Measurements from ENCODE around the gene STAM. TPM values are rescaled to one million over a fixed set of nuclear protein-coding genes. Genes with fewer than 3 reads are reported as not detected.
A peak's percentile ranks its signal among the peaks of the same experiment; 100 is the strongest.

The STAM gene
- total and polyA plus RNA-seq, 9 of the 15 experiments (the other 6 are each of a cell fraction or from before 2014, with no cell fraction given): 13.8 to 33.5 (median 26.4) TPM

GRCh38 chr10:17742918-17743317 is 99.0 kb downstream of the STAM start (continued):
- TF ChIP-seq NFYB (IDR thresholded peaks at IDR 0.05; ENCODE audit: extremely low read depth, insufficient read length) (no peak), RFX7 (CRISPR knock-in tag; IDR thresholded peaks at IDR 0.05) (no peak), HNRNPLL (IDR thresholded peaks at IDR 0.05; ENCODE audit: low read depth, low read length, poor library complexity, severe bottlenecking) (peak; percentile 51), TFAM (CRISPR knock-in tag; conservative IDR thresholded peaks at IDR 0.05) (no peak), ILK (tag; IDR thresholded peaks at IDR 0.05; ENCODE audit: borderline replicate concordance, low read depth) (no peak), ZC3H11A (IDR thresholded peaks at IDR 0.05; ENCODE audit: low read depth, low read length) (no peak), RAD21 (CRISPR knock-in tag; conservative IDR thresholded peaks at IDR 0.05 in 1 of 2, IDR thresholded peaks at IDR 0.05 in 1 of 2) (peak; percentile 64 to 72), C11orf30 (IDR thresholded peaks at IDR 0.05; ENCODE audit: low read depth) (no peak), ETV6 (IDR thresholded peaks at IDR 0.05; ENCODE audit: borderline replicate concordance in 1 of 2, low read depth in 2 of 2, low read length in 1 of 2) (no peak), ETV6 (CRISPR knock-in tag; IDR thresholded peaks at IDR 0.05; ENCODE audit: borderline replicate concordance) (no peak), FUS (optimal IDR thresholded peaks at IDR 0.05; ENCODE audit: low read depth, low read length) (no peak), TFAP4 (CRISPR knock-in tag; IDR thresholded peaks at IDR 0.05; ENCODE audit: borderline replicate concordance) (no peak), ELK1 (CRISPR knock-in tag; IDR thresholded peaks at IDR 0.05) (no peak), ZNF316 (IDR thresholded peaks at IDR 0.05) (peak; percentile 43; the same call in 1 of the 2 replicates), FOXK2 (conservative IDR thresholded peaks at IDR 0.05 in 1 of 2, IDR thresholded peaks at IDR 0.05 in 1 of 2; ENCODE audit: low read depth in 2 of 2) (0 out of 4 replicates have a peak, but pooled peaks of 1 of the 2 experiments have one; percentile 15), ATF7 (IDR thresholded peaks at IDR 0.05) (peak; percentile 27; the same call in 1 of the 2 replicates), ZNF384 (IDR thresholded peaks at IDR 0.05; ENCODE audit: low read depth, low read length) (peak; percentile 96), CC2D1A (IDR thresholded peaks at IDR 0.05) (0 out of 2 replicates have a peak, but pooled peaks have one; percentile 44)
- TF ChIP-seq, protein P1, sequence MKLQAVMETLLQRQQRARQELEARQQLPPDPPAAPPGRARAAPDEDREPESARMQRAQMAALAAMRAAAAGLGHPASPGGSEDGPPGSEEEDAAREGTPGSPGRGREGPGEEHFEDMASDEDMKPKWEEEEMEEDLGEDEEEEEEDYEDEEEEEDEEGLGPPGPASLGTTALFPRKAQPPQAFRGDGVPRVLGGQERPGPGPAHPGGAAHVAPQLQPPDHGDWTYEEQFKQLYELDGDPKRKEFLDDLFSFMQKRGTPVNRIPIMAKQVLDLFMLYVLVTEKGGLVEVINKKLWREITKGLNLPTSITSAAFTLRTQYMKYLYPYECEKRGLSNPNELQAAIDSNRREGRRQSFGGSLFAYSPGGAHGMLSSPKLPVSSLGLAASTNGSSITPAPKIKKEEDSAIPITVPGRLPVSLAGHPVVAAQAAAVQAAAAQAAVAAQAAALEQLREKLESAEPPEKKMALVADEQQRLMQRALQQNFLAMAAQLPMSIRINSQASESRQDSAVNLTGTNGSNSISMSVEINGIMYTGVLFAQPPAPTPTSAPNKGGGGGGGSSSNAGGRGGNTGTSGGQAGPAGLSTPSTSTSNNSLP (IDR thresholded peaks at IDR 0.05; ENCODE audit: borderline replicate concordance, low read depth, low read length): 0 out of 2 replicates have a peak, but pooled peaks have one; percentile 23
- TF ChIP-seq, protein P2, sequence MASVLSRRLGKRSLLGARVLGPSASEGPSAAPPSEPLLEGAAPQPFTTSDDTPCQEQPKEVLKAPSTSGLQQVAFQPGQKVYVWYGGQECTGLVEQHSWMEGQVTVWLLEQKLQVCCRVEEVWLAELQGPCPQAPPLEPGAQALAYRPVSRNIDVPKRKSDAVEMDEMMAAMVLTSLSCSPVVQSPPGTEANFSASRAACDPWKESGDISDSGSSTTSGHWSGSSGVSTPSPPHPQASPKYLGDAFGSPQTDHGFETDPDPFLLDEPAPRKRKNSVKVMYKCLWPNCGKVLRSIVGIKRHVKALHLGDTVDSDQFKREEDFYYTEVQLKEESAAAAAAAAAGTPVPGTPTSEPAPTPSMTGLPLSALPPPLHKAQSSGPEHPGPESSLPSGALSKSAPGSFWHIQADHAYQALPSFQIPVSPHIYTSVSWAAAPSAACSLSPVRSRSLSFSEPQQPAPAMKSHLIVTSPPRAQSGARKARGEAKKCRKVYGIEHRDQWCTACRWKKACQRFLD (CRISPR knock-in tag; IDR thresholded peaks at IDR 0.05): no peak
- TF ChIP-seq, protein P3, sequence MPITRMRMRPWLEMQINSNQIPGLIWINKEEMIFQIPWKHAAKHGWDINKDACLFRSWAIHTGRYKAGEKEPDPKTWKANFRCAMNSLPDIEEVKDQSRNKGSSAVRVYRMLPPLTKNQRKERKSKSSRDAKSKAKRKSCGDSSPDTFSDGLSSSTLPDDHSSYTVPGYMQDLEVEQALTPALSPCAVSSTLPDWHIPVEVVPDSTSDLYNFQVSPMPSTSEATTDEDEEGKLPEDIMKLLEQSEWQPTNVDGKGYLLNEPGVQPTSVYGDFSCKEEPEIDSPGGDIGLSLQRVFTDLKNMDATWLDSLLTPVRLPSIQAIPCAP (CRISPR knock-in tag; IDR thresholded peaks at IDR 0.05; ENCODE audit: borderline replicate concordance): no peak
